Left ventricle myocardium inferior (tissue), 1 donor: ENCODE data around the gene PPP2R2D. TPM values are rescaled to one million over a fixed set of nuclear protein-coding genes. Genes with fewer than 3 reads are reported as not detected.

ENCODE experiments used
- DNase-seq: peaks from one replicate; pipeline ENCODE4 v3.0.0-alpha.2; 2020
- H3K27ac ChIP-seq: fragments of 200-600 bp; replicated peaks from 2 replicates; pipeline ENCODE4 v1.8.0; 2021
- H3K27me3 ChIP-seq: fragments of 200-600 bp; 2 replicates; pipeline ENCODE4 v1.8.0; 2021; ENCODE audit warnings: low read depth
- H3K36me3 ChIP-seq: fragments of 200-600 bp; 2 replicates; pipeline ENCODE4 v1.8.0; 2021
- H3K4me1 ChIP-seq: fragments of 200-600 bp; 2 replicates; pipeline ENCODE4 v1.8.0; 2021
- H3K4me3 ChIP-seq: fragments of 200-600 bp; 2 replicates; pipeline ENCODE4 v1.8.0; 2021; ENCODE audit warnings: mild to moderate bottlenecking, moderate library complexity
- H3K9me3 ChIP-seq: fragments of 200-600 bp; replicated peaks from 2 replicates; pipeline ENCODE4 v1.8.0; 2021
- intact Hi-C: fragments of 100-400 bp; cut with micrococcal nuclease; formaldehyde crosslinking; loops from one replicate; pipeline ENCODE4 v1.11.0; 2022
- total RNA-seq: library from RNA; stranded (reverse); fragmentation: NEBNext Ultra II Directional; extraction: Animal tissue kit (Norgen Biotek cat#: 25700); gene quantifications from one replicate; pipeline ENCODE4 v1.2.1, GENCODE V29; 2021
- TF ChIP-seq, protein P1 (sequence below): fragments of 200-600 bp; IDR thresholded peaks from 2 replicates; pipeline ENCODE4 v1.8.0; 2021; ENCODE audit warnings: antibody characterized with exemption, mild to moderate bottlenecking, borderline replicate concordance
- donor health status: DM: no; HTN: yes; CAD: no; lungs with severe emphysema.

Gene PPP2R2D
- total RNA-seq, 1 donor from 2014 or later, result 38.2 TPM

DNA sequence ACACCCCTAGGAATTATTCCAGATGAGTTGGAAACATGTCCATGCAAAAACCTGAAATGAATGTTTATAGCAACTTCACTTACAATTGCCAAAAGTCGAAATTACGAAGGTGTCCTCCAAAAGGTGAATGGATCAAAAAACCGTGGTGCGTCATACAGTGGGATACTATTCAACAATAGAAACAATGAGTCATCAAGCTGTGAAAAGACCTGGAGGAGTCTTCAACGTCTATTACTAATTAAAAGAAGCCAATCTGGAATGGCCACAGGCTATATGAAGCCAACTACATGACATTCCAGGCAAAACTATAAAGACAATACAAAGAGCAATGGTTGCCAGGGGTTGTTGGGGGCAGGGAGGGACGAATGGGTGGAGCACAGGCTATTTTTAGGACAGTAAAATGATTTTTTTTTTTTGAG, 12.6 kb upstream of the PPP2R2D start:
- Histone ChIP-seq H3K36me3 (no peaks in the 10 kb centered on the region), H3K27me3 (peaks cover 57% of the 10 kb centered on the region), H3K9me3 (no peaks in the 10 kb centered on the region), H3K27ac (no peak overlapping the region), H3K4me1 (peaks cover 8% of the 10 kb centered on the region), H3K4me3 (no peak overlapping the region)
- intact Hi-C loops, result loop anchor here (5.0 kb wide), 1 partner anchor 134 kb away; no protein-coding TSS in a partner anchor
- DNase-seq, result no peak
- TF ChIP-seq, protein P1, sequence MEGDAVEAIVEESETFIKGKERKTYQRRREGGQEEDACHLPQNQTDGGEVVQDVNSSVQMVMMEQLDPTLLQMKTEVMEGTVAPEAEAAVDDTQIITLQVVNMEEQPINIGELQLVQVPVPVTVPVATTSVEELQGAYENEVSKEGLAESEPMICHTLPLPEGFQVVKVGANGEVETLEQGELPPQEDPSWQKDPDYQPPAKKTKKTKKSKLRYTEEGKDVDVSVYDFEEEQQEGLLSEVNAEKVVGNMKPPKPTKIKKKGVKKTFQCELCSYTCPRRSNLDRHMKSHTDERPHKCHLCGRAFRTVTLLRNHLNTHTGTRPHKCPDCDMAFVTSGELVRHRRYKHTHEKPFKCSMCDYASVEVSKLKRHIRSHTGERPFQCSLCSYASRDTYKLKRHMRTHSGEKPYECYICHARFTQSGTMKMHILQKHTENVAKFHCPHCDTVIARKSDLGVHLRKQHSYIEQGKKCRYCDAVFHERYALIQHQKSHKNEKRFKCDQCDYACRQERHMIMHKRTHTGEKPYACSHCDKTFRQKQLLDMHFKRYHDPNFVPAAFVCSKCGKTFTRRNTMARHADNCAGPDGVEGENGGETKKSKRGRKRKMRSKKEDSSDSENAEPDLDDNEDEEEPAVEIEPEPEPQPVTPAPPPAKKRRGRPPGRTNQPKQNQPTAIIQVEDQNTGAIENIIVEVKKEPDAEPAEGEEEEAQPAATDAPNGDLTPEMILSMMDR, result no peak

DNA sequence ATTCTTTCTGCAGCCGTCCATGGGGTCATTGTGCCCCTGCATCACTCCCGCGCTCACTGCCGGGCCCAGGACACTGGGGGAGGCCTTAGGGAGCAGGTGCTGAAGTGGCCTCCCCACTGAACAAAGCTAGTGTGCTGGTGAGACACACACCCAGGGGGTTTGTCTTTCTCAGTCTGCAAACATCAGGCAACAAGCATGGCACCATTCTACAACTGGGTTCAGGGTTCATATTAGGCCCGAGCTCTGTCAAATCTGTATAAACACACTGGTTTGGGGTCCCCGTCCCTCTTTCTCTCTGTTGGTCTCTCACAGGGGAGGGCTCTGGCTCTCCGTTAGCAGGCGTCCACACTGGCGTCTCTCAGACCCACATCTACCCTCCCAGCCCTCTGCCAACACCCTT, 11.1 kb upstream of the PPP2R2D start:
- H3K4me1 ChIP-seq, result peaks cover 8% of the 10 kb centered on the region
- H3K27ac ChIP-seq, result no peak overlapping the region
- H3K36me3 ChIP-seq, result no peaks in the 10 kb centered on the region
- no peaks in the 10 kb centered on the region for H3K9me3 ChIP-seq
- peaks cover 72% of the 10 kb centered on the region for H3K27me3 ChIP-seq
- H3K4me3 ChIP-seq, result no peak overlapping the region
- TF ChIP-seq, protein P1, result no peak
- intact Hi-C loops, result loop anchor here (5.0 to 10.0 kb wide), 2 partner anchors 85 to 133 kb away; no protein-coding TSS in a partner anchor
- no peak for DNase-seq

DNA sequence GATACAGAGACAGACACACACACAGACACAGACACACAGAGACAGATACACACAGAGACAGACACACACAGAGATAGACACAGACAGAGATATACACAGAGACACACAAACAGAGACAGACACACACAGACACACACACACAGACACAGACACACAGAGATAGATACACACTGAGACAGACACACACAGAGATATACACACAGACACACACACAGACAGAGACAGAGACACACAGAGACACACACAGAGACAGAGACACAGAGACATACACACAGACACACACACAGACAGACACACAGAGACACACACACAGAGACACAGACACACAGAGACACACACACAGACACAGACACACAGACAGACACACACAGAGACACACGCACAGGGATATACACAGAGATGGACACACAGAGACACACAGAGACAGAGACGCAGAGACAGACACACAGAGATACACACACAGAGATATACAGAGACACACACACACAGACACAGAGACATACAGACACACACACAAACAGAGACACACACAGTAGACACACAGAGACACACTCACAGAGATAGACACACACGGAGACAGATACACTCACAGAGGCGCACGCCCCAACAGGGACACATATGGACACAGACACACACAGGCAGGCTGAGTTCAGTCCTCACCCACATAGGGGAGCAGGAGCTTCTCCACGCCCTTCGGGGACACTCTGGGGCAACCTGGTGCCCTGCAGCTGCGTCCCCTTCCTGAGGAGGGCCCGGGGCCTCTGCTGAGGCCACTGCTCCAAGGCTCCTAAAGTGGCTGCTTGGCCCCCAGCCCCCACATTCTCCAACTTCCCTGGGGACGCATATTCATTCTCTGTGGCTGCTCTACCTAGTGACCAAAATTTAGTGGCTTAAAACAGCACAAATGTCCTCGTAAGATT, 10.3 kb upstream of the PPP2R2D start:
- no peak for DNase-seq
- peaks cover 72% of the 10 kb centered on the region for H3K27me3 ChIP-seq

DNA sequence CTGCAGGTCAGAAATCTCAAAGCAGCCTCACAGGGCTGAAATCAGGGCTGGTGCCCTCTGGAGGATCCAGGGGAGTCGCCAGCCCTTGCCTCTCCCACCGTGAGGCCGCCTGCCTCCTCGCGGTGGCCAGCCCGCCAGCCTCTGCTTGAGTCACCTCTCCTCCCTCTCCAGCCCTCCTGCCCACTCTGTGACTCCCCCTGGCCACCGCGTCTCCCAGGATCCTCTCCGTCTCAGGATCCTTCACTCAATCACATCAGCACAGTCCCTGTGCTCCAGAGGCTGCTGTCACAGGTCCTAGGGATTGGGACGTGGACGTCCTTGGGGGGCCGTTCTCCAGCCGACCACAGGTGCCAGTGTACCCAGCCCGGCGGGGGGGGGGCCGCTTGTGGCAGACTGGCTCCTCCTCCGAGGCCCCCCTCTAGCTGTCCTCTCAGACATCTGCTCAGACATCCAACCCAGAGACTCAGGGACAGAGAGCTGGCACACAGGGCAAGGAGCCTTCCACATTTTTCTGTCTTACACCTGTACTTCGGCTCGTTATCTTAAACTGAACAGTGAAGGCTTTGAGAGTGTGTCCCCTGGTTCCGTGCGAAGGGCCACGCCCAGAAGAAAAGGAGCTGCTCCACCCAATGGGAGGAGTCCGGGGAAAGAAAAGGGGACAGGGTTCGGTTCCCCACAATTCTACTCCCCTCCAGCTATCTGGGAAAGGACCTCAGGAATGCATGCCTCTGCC, 9.4 kb upstream of the PPP2R2D start:
- no peaks in the 10 kb centered on the region for H3K36me3 ChIP-seq
- H3K4me3 ChIP-seq, result no peak overlapping the region
- H3K27ac ChIP-seq, result no peak overlapping the region
- H3K9me3 ChIP-seq, result no peaks in the 10 kb centered on the region
- TF ChIP-seq, protein P1, result no peak
- no peak for DNase-seq
- H3K27me3 ChIP-seq, result peaks cover 64% of the 10 kb centered on the region
- no peaks in the 10 kb centered on the region for H3K4me1 ChIP-seq
- intact Hi-C loops, result loop anchor here (10.0 kb wide), 1 partner anchor 83 kb away; no protein-coding TSS in a partner anchor

More for the DNA sequence above, 10.3 kb upstream of the PPP2R2D start:
- H3K27ac ChIP-seq, result no peak overlapping the region
- intact Hi-C loops, result loop anchor here (10.0 kb wide), 1 partner anchor 84 kb away; no protein-coding TSS in a partner anchor
- H3K4me3 ChIP-seq, result no peak overlapping the region
- peaks cover 3% of the 10 kb centered on the region for H3K4me1 ChIP-seq
- no peaks in the 10 kb centered on the region for H3K9me3 ChIP-seq
- H3K36me3 ChIP-seq, result no peaks in the 10 kb centered on the region
- TF ChIP-seq, protein P1, result no peak
